Liver (tissue), 9 donors: Measurements from ENCODE around the gene OR6C65. TPM values are rescaled to one million over a fixed set of nuclear protein-coding genes. Genes with fewer than 3 reads are reported as not detected.

ENCODE experiments used
- DNase-seq: peaks from one replicate; pipeline ENCODE4 v3.0.0-alpha.2; 2017; ENCODE audit warnings: low spot score
- H3K27ac ChIP-seq, 2 donors: one replicate each; pipeline ENCODE4 v1.7.0; 2013; ENCODE audit warnings: inconsistent platforms in 2 of 2, low read length in 2 of 2, control low read depth in 1 of 2, low read depth in 1 of 2, mild to moderate bottlenecking in 1 of 2
- H3K27me3 ChIP-seq, 4 donors: one replicate each; pipeline versions ENCODE4 v1.6.1 to v1.7.0; 2013; ENCODE audit warnings: low read length in 3 of 4, inconsistent platforms in 1 of 4, mild to moderate bottlenecking in 1 of 4, moderate library complexity in 1 of 4; ENCODE audit not compliant: control insufficient read depth in 4 of 4, insufficient read depth in 4 of 4
- H3K36me3 ChIP-seq, 4 donors: one replicate each; pipeline versions ENCODE4 v1.6.1 to v1.7.0; 2013; ENCODE audit warnings: low read length in 3 of 4, mild to moderate bottlenecking in 3 of 4, low read depth in 1 of 4, moderate library complexity in 1 of 4; ENCODE audit not compliant: control insufficient read depth in 4 of 4, insufficient read depth in 3 of 4
- H3K4me1 ChIP-seq, 4 donors: one replicate each; pipeline versions ENCODE4 v1.6.1 to v1.7.0; 2013; ENCODE audit warnings: low read length in 3 of 4, mild to moderate bottlenecking in 3 of 4, moderate library complexity in 1 of 4; ENCODE audit not compliant: control insufficient read depth in 4 of 4, insufficient read depth in 4 of 4
- H3K4me3 ChIP-seq, 3 donors: one replicate each; pipeline versions ENCODE4 v1.6.1 to v1.7.0; 2013; ENCODE audit warnings: low read length in 3 of 3, control low read depth in 1 of 3, low read depth in 1 of 3, mild to moderate bottlenecking in 1 of 3
- H3K9ac ChIP-seq, 2 donors: one replicate each; pipeline ENCODE4 v1.7.0; 2013; ENCODE audit warnings: low read length in 2 of 2, mild to moderate bottlenecking in 2 of 2, moderate library complexity in 2 of 2, control low read depth in 1 of 2, low read depth in 1 of 2
- H3K9me3 ChIP-seq, 4 donors: one replicate each; pipeline versions ENCODE4 v1.6.1 to v1.7.0; 2013; ENCODE audit warnings: low read length in 3 of 4; ENCODE audit not compliant: control insufficient read depth in 4 of 4
- EGR1 ChIP-seq, 2 donors: IDR thresholded peaks; 2 replicates each; pipeline ENCODE4 v1.6.1; 2016 to 2018; ENCODE audit warnings: antibody characterized with exemption in 2 of 2, low read depth in 2 of 2
- FOXA1 ChIP-seq: IDR thresholded peaks from 2 replicates; pipeline ENCODE4 v1.6.1; 2016; ENCODE audit warnings: antibody characterized with exemption
- FOXA2 ChIP-seq: IDR thresholded peaks from 2 replicates; pipeline ENCODE4 v1.6.1; 2016; ENCODE audit warnings: antibody characterized with exemption
- GABPA ChIP-seq, 2 donors: IDR thresholded peaks in 1 of 2; conservative IDR thresholded peaks in 1 of 2; 2 replicates each; pipeline ENCODE4 v1.6.1; 2016; ENCODE audit warnings: antibody characterized with exemption in 2 of 2, mild to moderate bottlenecking in 1 of 2, moderate library complexity in 1 of 2
- HNF4A ChIP-seq, 2 donors: conservative IDR thresholded peaks; 2 replicates each; pipeline ENCODE4 v1.6.1; 2016; ENCODE audit warnings: antibody characterized with exemption in 2 of 2, mild to moderate bottlenecking in 2 of 2
- HNF4G ChIP-seq: IDR thresholded peaks from 2 replicates; pipeline ENCODE4 v1.6.1; 2016; ENCODE audit warnings: antibody characterized with exemption
- JUND ChIP-seq, 2 donors: IDR thresholded peaks; 2 replicates each; pipeline ENCODE4 v1.6.1; 2016; ENCODE audit warnings: antibody characterized with exemption in 2 of 2
- NR2F2 ChIP-seq: IDR thresholded peaks from 2 replicates; pipeline ENCODE4 v1.6.1; 2016; ENCODE audit warnings: antibody characterized with exemption
- RAD21 ChIP-seq, 2 donors: IDR thresholded peaks; 2 replicates each; pipeline ENCODE4 v1.6.1; 2016; ENCODE audit warnings: antibody characterized with exemption in 2 of 2, mild to moderate bottlenecking in 2 of 2
- RXRA ChIP-seq, 2 donors: IDR thresholded peaks; 2 replicates each; pipeline ENCODE4 v1.6.1; 2017 to 2018; ENCODE audit warnings: antibody characterized with exemption in 2 of 2, mild to moderate bottlenecking in 1 of 2
- SP1 ChIP-seq: IDR thresholded peaks from 2 replicates; pipeline ENCODE4 v1.6.1; 2018; ENCODE audit warnings: antibody characterized with exemption, mild to moderate bottlenecking
- TAF1 ChIP-seq: conservative IDR thresholded peaks from 2 replicates; pipeline ENCODE4 v1.6.1; 2016; ENCODE audit warnings: antibody characterized with exemption, mild to moderate bottlenecking
- YY1 ChIP-seq: IDR thresholded peaks from 2 replicates; pipeline ENCODE4 v1.6.1; 2016; ENCODE audit warnings: antibody characterized with exemption, mild to moderate bottlenecking
- WGBS: extraction: QIAGEN DNeasy Blood & Tissue Kit; methylation state at CpG from one replicate; pipeline ENCODE4 v1.1.7; 2013; 5-methylcytosine and 5-hydroxymethylcytosine counted together
- polyA plus RNA-seq, 2 donors: library from polyadenylated mRNA; stranded (reverse) in 1 of 2; unstranded in 1 of 2; fragments of 200-250 nt in 1 of 2; fragments of >200 nt in 1 of 2; fragmentation: Nextera tagmentation in 1 of 2; extraction: Ambion mirVana in 1 of 2; gene quantifications; one replicate each; pipeline versions ENCODE4 v1.2.1 to v1.2.3, GENCODE V29; 2013 to 2015
- total RNA-seq, 2 donors: library from RNA; depleted of rRNA; stranded (reverse); fragments of >200 nt; gene quantifications; one replicate each; pipeline ENCODE4 v1.2.3, GENCODE V29; 2014
- TF ChIP-seq, protein P1 (sequence below): fragments of 150-350 bp; IDR thresholded peaks from 2 replicates; pipeline ENCODE4 v1.5.1; 2017; ENCODE audit warnings: improper control_type of control experiment, low read depth, low read length; ENCODE audit not compliant: missing input control
- TF ChIP-seq, protein P2 (sequence below): IDR thresholded peaks from 2 replicates; pipeline ENCODE4 v1.6.1; 2016; ENCODE audit warnings: antibody characterized with exemption
- TF ChIP-seq, protein P3 (sequence below): IDR thresholded peaks from 2 replicates; pipeline ENCODE4 v1.6.1; 2016; ENCODE audit warnings: antibody characterized with exemption, mild to moderate bottlenecking
- TF ChIP-seq, protein P4 (sequence below): IDR thresholded peaks from 2 replicates; pipeline ENCODE4 v1.6.1; 2016; ENCODE audit warnings: antibody characterized with exemption
- TF ChIP-seq, protein P5 (sequence below): IDR thresholded peaks from 2 replicates; pipeline ENCODE4 v1.6.1; 2016; ENCODE audit warnings: antibody characterized with exemption
- donor health status: healthy.
- donor health status: healthy.
- donor health status: healthy.
- donor health status: healthy.
- donor health status: healthy.

OR6C65 gene
- total and polyA plus RNA-seq, 4 donors = not detected

DNA sequence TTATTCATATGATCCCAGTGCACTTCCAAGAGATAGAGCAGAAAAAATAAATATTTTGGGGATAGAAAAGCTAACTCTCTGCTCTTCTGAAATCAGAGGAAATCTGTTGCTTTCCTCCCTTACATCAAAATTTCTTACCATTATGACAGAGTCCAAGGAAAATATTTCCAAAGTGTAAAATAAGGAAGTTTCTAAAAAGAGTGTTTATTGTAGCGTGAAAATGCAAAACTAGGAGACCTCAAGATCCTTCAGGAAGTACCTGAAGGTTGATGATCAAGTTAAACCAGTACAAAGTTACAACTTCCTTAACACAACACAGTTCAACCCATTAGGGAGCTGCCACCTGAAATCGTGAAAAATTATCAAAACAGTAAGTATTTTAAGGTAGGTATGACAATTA lies 43.4 kb downstream of the OR6C65 start, which contains the start of gene OR6C2:
Gene OR6C2 (plus strand): TSS at position 301 of the 400 bp plus-strand sequence. CDS start 8,138 bp downstream, outside the sequence.
- DNase-seq = no peak
- H3K9me3 ChIP-seq = peaks cover 0 to 5% (median under 1%) of the 10 kb centered on the region in 4 donors
- H3K27ac ChIP-seq = no peak within 1 kb of the TSS
- H3K36me3 ChIP-seq = no peaks in the 10 kb centered on the region
- WGBS = 57% methylated on average over 2 of the region's 2 CpGs
- no peak within 1 kb of the TSS for H3K4me3 ChIP-seq
- no peaks in the 10 kb centered on the region for H3K4me1 ChIP-seq
- no peak within 1 kb of the TSS for H3K9ac ChIP-seq
- TF ChIP-seq, protein P1, sequence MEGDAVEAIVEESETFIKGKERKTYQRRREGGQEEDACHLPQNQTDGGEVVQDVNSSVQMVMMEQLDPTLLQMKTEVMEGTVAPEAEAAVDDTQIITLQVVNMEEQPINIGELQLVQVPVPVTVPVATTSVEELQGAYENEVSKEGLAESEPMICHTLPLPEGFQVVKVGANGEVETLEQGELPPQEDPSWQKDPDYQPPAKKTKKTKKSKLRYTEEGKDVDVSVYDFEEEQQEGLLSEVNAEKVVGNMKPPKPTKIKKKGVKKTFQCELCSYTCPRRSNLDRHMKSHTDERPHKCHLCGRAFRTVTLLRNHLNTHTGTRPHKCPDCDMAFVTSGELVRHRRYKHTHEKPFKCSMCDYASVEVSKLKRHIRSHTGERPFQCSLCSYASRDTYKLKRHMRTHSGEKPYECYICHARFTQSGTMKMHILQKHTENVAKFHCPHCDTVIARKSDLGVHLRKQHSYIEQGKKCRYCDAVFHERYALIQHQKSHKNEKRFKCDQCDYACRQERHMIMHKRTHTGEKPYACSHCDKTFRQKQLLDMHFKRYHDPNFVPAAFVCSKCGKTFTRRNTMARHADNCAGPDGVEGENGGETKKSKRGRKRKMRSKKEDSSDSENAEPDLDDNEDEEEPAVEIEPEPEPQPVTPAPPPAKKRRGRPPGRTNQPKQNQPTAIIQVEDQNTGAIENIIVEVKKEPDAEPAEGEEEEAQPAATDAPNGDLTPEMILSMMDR = no peak
- TF ChIP-seq FOXA1 = no peak
- no peak for TF ChIP-seq RXRA (IDR thresholded peaks at IDR 0.05)
- TF ChIP-seq HNF4A (conservative IDR thresholded peaks at IDR 0.05) = no peak
- TF ChIP-seq EGR1 (IDR thresholded peaks at IDR 0.05; ENCODE audit: low read depth in 2 of 2) = no peak
- TF ChIP-seq TAF1 = no peak
- no peak for TF ChIP-seq JUND (IDR thresholded peaks at IDR 0.05)
- TF ChIP-seq, protein P2, sequence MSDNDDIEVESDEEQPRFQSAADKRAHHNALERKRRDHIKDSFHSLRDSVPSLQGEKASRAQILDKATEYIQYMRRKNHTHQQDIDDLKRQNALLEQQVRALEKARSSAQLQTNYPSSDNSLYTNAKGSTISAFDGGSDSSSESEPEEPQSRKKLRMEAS = no peak
- TF ChIP-seq, protein P3, sequence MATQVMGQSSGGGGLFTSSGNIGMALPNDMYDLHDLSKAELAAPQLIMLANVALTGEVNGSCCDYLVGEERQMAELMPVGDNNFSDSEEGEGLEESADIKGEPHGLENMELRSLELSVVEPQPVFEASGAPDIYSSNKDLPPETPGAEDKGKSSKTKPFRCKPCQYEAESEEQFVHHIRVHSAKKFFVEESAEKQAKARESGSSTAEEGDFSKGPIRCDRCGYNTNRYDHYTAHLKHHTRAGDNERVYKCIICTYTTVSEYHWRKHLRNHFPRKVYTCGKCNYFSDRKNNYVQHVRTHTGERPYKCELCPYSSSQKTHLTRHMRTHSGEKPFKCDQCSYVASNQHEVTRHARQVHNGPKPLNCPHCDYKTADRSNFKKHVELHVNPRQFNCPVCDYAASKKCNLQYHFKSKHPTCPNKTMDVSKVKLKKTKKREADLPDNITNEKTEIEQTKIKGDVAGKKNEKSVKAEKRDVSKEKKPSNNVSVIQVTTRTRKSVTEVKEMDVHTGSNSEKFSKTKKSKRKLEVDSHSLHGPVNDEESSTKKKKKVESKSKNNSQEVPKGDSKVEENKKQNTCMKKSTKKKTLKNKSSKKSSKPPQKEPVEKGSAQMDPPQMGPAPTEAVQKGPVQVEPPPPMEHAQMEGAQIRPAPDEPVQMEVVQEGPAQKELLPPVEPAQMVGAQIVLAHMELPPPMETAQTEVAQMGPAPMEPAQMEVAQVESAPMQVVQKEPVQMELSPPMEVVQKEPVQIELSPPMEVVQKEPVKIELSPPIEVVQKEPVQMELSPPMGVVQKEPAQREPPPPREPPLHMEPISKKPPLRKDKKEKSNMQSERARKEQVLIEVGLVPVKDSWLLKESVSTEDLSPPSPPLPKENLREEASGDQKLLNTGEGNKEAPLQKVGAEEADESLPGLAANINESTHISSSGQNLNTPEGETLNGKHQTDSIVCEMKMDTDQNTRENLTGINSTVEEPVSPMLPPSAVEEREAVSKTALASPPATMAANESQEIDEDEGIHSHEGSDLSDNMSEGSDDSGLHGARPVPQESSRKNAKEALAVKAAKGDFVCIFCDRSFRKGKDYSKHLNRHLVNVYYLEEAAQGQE = no peak
- TF ChIP-seq HNF4G = no peak
- no peak for TF ChIP-seq SP1
- no peak for TF ChIP-seq FOXA2
- TF ChIP-seq NR2F2 = no peak
- TF ChIP-seq, protein P4, sequence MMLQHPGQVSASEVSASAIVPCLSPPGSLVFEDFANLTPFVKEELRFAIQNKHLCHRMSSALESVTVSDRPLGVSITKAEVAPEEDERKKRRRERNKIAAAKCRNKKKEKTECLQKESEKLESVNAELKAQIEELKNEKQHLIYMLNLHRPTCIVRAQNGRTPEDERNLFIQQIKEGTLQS = no peak
- TF ChIP-seq, protein P5, sequence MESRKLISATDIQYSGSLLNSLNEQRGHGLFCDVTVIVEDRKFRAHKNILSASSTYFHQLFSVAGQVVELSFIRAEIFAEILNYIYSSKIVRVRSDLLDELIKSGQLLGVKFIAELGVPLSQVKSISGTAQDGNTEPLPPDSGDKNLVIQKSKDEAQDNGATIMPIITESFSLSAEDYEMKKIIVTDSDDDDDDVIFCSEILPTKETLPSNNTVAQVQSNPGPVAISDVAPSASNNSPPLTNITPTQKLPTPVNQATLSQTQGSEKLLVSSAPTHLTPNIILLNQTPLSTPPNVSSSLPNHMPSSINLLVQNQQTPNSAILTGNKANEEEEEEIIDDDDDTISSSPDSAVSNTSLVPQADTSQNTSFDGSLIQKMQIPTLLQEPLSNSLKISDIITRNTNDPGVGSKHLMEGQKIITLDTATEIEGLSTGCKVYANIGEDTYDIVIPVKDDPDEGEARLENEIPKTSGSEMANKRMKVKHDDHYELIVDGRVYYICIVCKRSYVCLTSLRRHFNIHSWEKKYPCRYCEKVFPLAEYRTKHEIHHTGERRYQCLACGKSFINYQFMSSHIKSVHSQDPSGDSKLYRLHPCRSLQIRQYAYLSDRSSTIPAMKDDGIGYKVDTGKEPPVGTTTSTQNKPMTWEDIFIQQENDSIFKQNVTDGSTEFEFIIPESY = no peak
- no peak for TF ChIP-seq YY1
- no peak for TF ChIP-seq RAD21 (IDR thresholded peaks at IDR 0.05)
- TF ChIP-seq GABPA (IDR thresholded peaks at IDR 0.05 in 1 of 2, conservative IDR thresholded peaks at IDR 0.05 in 1 of 2) = no peak
- no peaks in the 10 kb centered on the region for H3K27me3 ChIP-seq
